ENCODE measurements around the gene ZNF827.

The ZNF827 gene

DNA sequence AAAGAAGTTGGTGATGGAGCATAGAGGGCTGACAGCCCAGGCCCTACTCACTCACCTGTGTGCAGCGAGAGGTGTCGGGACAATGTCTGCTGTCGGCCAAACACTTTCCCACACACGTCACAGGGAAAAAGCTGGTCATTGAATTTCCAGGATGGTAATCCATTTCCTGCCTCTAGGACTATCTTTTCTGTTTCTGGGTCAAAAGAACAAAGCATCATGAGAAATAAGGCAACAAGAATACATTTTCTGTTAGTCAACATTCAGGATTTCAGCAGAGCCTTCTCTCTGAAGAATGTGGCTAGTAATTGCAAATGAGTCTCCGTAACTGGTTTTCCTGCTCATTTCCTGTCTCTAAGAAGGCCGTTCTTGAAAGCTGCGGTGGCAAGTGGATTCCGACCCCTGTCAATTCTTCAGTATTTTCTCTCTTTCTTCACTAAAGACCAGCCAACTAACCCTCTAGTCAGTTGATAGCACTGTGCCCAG lies 159.3 kb downstream of the ZNF827 start:
- DNase-seq (ENCODE audit: low read depth) = no peak
- H3K4me3 ChIP-seq (ENCODE audit: low read depth, low read length) = no peak overlapping the region

- H3K4me3 ChIP-seq (ENCODE audit: low read depth, low read length) = no peak overlapping the region
- no peak for DNase-seq (ENCODE audit: low read depth)
Observed at GRCh38 chr4:145776208-145776607, 162.4 kb downstream of the ZNF827 start.

GRCh38 chr4:145775406-145775805 lies 163.2 kb downstream of the ZNF827 start:
- DNase-seq (ENCODE audit: low read depth) = no peak
- H3K4me3 ChIP-seq (ENCODE audit: low read depth, low read length) = no peak overlapping the region

DNA sequence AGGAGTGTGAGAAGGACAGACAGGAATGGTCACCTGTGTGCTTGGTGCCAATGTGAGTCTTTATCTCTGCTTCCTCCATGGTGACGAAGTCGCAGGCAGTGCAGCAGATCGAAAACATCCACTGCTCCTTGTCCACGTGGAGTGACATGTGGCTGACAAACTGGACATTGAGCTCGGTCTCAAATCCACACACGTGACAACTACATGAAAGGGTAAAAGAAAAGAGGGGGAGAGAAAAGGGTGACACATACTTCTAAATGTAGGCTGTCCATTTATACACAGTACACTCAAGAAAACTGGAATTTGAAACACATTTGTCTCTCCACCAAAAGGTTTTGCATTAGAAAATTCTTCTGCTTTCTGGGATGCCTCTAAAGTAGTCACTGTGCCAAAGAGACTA lies 164.2 kb downstream of the ZNF827 start:
- no peak for DNase-seq (ENCODE audit: low read depth)
- no peak overlapping the region for H3K4me3 ChIP-seq (ENCODE audit: low read depth, low read length)

GRCh38 chr4:145773581-145774234 lies 164.9 kb downstream of the ZNF827 start:
- H3K4me3 ChIP-seq (ENCODE audit: low read depth, low read length) = no peak overlapping the region
- DNase-seq (ENCODE audit: low read depth) = no peak

GRCh38 chr4:145772347-145772746 lies 166.3 kb downstream of the ZNF827 start:
- H3K4me3 ChIP-seq (ENCODE audit: low read depth, low read length) = no peak overlapping the region
- no peak for DNase-seq (ENCODE audit: low read depth)

GRCh38 chr4:145770124-145770523 lies 168.5 kb downstream of the ZNF827 start:
- no peak for DNase-seq (ENCODE audit: low read depth)
- no peak overlapping the region for H3K4me3 ChIP-seq (ENCODE audit: low read depth, low read length)

- no peak for DNase-seq (ENCODE audit: low read depth)
- H3K4me3 ChIP-seq (ENCODE audit: low read depth, low read length) = no peak overlapping the region
Observed at GRCh38 chr4:145769450-145770037, 169.1 kb downstream of the ZNF827 start.

DNA sequence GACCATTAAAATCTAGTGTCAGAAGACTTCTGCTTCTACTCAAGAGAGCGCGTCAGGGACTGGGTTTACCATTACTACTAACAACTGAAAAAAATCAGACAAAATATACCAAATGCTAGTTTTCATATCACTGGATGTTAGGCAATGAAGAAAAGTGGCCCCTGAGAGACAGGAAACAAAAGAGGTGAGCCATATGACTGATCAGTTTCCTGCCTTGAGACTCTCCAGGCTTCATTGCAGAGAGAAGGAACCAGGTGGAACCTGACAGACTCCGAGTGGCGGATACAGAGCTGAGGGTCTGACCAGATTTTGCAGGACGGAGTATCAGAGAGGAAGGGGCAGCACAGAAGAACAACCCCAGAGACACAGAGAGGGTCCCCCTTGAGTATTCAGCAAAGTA lies 172.3 kb downstream of the ZNF827 start:
- DNase-seq (ENCODE audit: low read depth) = no peak
- no peak overlapping the region for H3K4me3 ChIP-seq (ENCODE audit: low read depth, low read length)

GRCh38 chr4:145763399-145763798 lies 175.2 kb downstream of the ZNF827 start:
- DNase-seq (ENCODE audit: low read depth) = no peak
- H3K4me3 ChIP-seq (ENCODE audit: low read depth, low read length) = no peak overlapping the region

DNA sequence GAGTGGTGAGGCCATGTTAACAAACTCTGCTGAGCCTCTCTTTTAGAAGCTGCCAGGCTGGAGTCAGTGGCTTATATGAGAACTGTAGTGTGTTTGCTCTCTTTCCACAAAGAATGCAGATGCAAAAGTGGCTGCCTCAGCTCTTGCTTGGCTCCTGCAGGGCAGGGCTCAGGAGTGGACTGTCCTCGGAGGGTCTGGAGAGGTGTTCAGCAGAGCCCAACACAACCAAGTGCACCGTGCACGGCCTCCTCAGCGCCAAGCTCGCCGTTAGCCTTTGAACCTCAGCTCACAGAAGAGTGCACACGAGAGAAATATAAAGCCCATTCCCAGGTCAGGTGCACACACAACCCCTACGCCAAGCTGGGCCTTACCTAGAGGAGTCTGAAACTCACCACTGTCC lies 175.9 kb downstream of the ZNF827 start:
- DNase-seq (ENCODE audit: low read depth) = no peak
- H3K4me3 ChIP-seq (ENCODE audit: low read depth, low read length) = no peak overlapping the region

GRCh38 chr4:145760961-145761929 lies 177.4 kb downstream of the ZNF827 start:
- DNase-seq (ENCODE audit: low read depth) = no peak

GRCh38 chr4:145760176-145760575 lies 178.4 kb downstream of the ZNF827 start:
- no peak overlapping the region for H3K4me3 ChIP-seq (ENCODE audit: low read depth, low read length)
- DNase-seq (ENCODE audit: low read depth) = no peak

More at GRCh38 chr4:145760961-145761929, 177.4 kb downstream of the ZNF827 start:
- H3K4me3 ChIP-seq (ENCODE audit: low read depth, low read length) = no peak overlapping the region

- H3K4me3 ChIP-seq (ENCODE audit: low read depth, low read length) = no peak overlapping the region
- no peak for DNase-seq (ENCODE audit: low read depth)
Observed at GRCh38 chr4:145757188-145757587, 181.4 kb downstream of the ZNF827 start.

- no peak for DNase-seq (ENCODE audit: low read depth)
Observed at GRCh38 chr4:145756244-145756643, 182.4 kb downstream of the ZNF827 start.

DNA sequence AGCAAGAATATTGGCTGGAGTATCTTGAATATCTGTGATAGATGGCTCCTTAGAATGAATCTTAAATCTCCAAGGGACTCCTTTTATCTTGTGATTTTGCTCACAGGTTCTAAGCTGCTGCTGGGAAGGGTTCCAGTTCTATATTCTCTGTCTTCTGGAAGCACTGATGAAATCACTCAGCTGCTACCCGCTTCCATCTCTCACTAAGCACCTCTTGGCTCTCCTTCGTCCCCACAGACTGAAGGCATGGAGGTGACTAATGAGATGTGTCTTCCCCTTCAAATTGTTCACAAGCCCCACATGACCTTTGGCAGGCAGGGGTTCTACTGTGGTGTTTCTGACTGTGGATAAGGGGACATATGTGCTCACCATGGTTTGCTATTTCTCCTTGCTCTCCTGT lies 182.8 kb downstream of the ZNF827 start:
- no peak overlapping the region for H3K4me3 ChIP-seq (ENCODE audit: low read depth, low read length)
- DNase-seq (ENCODE audit: low read depth) = no peak

More at GRCh38 chr4:145756244-145756643, 182.4 kb downstream of the ZNF827 start:
- H3K4me3 ChIP-seq (ENCODE audit: low read depth, low read length) = no peak overlapping the region

DNA sequence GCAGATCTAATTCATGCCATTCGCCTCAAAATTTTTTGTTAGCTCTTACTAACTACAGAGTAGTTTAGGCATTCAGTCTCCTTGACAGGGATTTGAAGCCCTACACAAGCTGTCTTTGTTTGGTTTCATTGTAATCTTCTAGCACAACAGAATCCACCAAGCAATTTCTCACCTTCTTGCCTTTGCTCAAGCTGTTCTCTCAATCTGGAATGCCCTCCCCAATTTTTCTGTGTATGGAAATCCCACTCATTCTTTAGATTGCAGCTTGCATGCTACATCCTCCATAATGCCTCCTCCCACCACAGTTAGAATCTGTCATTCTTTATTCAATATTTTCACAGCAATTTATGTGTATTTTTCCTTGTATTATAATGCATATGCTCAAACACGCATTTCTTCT lies 195.0 kb downstream of the ZNF827 start:
- DNase-seq (ENCODE audit: low read depth) = no peak
- H3K4me3 ChIP-seq (ENCODE audit: low read depth, low read length) = no peak overlapping the region

DNA sequence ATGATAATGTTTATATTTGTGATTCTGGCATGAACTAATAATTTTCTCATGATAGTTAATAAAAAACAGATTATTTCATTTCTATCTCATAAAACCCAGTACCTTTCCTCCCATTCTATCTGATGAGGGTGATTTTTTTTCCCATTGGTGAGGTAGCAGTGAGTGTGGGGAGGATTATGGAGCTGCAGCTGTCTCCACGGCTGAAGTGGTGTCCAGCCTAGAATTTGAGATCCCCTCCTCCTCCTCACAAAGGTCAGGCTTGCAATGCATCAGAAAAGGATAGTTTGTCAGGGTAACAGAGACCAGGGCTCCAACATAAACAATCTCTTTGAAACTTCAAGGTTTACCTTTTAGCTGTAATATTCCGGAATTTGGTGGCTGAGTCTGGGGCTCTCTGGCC lies 197.8 kb downstream of the ZNF827 start:
- no peak for DNase-seq (ENCODE audit: low read depth)
- H3K4me3 ChIP-seq (ENCODE audit: low read depth, low read length) = no peak overlapping the region

DNA sequence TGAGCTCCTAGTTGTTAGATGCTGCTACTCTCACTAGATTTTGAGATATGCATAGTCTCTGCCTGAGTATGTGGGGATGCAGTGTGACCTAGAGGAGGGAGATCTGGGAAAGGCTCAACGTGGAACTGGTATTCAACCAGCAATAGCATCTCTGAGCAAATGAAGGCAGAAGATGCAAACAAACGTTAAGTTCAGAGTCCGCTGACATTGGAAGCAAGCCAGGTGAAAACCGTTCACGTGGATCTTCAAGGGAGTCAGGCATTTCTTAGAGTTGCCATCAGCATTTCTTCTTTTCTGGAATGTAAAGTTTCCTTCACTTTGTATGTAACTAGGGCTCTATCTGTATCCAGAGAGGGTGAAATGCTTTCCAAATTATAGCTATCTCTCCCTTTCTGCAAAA lies 198.8 kb downstream of the ZNF827 start:
- H3K4me3 ChIP-seq (ENCODE audit: low read depth, low read length) = no peak overlapping the region
- no peak for DNase-seq (ENCODE audit: low read depth)

DNA sequence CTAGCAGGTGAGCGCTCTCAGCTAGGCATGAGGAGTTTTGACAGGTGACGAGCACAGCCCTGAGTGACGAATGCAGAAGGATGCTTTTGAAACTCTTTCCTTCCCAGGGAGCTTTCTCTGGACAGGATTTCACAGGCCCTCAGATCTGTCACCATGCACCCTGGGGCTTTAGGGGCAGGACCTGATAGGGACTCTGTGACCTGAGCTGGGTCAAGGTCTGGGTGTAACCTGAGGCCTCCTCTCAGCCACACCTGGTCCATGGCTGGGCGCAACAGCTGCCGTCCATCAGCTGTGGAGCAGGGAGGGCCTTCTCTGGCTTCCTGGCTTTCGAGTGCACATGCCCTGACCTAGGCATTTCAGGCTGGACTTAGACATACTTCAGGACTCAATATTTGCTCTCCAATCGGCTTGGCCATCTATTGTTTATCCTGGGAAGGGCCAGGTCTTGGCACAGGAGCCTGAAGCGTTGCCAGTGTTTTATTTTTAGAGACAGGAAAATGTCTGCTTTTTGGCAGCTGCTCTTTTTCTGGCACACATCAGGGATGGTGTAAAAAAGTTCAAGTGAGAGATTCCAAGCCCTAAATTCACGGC lies 202.3 kb downstream of the ZNF827 start:
- DNase-seq (ENCODE audit: low read depth) = no peak
- no peak overlapping the region for H3K4me3 ChIP-seq (ENCODE audit: low read depth, low read length)
